ENCODE results near the gene ASIC1.
A peak's percentile ranks its signal among the peaks of the same experiment; 100 is the strongest.

ASIC1 gene

DNA sequence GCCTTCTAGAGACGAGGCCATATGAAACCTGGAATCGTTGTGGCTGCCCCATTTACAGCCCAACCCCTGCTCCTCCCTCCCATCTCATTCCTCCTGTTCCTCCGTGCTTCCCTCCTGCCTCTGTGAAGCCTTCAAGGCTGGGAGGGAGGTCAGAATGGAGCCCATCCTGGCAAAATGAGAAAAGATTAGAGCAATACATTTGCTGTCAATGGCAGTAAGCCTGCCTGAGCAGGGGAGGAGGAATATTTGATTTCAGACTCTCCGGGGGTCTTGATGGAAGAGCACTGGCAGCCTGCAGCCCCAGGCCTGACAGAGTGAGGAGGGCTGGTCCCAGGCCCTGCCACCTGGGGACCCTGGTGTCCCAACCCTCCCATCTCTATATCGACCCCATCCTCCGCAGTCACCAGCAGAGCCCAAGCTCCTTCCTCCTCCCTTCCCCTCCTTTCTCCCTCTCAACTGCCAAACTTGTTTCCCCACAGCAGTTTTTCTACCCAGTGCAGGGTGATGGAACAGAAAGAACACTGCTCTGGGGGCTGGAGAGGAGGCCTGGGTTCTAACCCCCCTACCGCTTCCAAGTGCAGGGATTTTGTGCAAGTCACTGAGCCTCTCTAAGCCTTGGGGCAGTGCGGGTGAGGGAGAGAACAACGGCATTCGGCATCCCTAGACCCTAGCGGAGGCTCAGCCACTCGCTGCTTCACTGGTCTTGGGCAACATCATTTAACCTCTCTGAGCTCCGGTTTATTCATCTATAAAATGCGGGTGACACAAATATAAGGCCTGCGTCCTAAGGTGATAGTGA, 16.1 kb upstream of the ASIC1 start:
- DNase-seq = no peak

- DNase-seq = no peak
Observed at GRCh38 chr12:50041962-50042361, 15.4 kb upstream of the ASIC1 start.

DNA sequence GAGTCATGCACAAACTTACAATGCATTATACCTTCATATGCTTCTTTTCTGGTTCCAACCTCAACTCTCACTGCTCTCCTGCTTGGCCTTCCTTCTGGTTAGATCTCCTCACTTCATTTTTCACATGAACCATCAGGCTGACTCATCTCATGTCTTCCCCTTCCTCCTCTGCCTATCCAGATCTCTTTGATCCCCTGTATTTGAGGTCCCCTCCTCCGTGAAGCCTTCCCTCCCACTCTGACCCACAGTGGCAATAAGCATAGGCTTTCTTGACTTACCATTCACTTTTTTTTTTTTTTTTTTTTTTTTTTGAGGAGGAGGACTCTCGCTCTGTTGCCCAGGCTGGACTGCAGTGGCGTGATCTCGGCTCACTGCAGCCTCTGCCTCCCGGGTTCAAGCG, 14.7 kb upstream of the ASIC1 start:
- no peak for DNase-seq

DNA sequence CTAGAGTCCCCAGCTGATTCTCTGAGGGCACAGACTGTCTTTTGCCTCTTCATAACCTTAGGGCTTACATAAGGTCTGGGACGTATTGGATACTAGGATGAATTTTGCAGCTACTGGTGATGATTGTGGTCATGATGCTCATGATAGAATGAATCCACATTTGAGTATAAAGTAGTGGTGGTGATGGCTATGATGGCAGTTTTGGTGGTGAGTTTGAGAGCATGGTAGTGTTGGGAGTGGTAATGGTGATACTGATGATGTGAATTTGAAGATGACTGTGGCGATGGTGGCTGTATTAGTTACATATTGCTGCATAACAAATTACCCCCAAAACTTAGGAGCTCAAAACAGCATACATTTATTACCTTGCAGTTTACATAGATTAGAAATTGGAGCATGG, 14.1 kb upstream of the ASIC1 start:
- DNase-seq = no peak

DNA sequence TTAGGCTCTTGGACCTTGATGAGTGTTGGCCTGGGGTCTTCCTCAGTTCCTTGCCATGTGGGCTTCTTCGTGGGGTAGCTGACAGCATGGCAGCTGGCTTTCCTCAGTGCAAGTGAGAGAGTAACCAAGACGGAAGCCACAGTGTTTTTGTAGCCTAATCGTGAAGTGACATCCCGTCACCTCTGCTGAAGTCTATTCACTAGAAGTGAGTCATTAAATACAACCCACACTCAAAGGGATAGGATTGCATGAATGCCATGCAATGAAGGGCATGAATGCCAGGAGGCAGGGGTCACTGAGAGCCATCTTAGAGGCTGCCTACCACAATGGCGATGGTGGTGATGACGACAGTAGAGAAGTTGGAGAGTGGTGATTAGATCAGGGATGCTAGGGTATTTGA, 13.5 kb upstream of the ASIC1 start:
- no peak for DNase-seq

- DNase-seq = no peak
Observed at GRCh38 chr12:50047693-50048250, 9.6 kb upstream of the ASIC1 start.

DNA sequence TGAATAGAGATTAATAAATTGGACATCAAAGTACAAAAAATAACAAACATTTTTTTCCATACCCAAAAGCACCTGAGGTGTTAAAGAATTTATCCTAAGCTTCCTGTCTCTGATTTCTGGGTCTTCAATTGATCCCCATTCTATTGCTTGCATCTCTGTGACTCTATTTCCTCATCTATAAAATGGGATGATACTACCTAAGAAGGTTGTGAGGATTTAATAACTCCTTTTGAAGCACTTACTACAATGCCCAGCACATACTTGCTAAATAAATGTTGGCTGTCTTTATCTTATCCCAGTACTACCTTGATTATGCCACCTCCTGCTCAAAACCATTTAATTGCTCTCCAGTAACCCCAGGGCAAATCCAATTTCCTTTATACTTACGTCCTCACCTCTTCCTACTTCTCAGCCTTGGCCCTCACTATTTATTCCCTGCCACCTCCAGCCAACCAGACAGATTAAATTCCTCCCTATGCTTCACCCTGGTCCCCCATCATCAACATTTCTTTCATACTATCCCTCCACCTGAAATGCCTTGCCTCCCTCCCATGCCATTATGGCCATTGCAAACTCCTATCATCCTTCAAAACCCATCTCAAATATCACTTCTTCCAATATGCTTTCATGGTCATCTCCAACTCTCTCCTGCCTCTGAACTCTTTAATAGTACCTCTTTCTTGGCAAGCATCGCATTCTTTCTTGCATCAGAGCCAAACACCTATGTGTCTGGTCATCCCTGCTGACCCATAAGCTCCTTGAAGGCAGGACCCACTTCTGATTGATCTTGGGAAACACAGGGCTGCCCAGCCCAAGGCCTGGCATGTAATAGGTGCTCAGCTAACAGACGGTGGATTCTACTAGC, 7.9 kb upstream of the ASIC1 start:
- no peak for DNase-seq

- DNase-seq = no peak
Observed at GRCh38 chr12:50050119-50050385, 7.3 kb upstream of the ASIC1 start.

GRCh38 chr12:50050410-50051098, 6.8 kb upstream of the ASIC1 start:
- DNase-seq = peak; percentile 92

DNA sequence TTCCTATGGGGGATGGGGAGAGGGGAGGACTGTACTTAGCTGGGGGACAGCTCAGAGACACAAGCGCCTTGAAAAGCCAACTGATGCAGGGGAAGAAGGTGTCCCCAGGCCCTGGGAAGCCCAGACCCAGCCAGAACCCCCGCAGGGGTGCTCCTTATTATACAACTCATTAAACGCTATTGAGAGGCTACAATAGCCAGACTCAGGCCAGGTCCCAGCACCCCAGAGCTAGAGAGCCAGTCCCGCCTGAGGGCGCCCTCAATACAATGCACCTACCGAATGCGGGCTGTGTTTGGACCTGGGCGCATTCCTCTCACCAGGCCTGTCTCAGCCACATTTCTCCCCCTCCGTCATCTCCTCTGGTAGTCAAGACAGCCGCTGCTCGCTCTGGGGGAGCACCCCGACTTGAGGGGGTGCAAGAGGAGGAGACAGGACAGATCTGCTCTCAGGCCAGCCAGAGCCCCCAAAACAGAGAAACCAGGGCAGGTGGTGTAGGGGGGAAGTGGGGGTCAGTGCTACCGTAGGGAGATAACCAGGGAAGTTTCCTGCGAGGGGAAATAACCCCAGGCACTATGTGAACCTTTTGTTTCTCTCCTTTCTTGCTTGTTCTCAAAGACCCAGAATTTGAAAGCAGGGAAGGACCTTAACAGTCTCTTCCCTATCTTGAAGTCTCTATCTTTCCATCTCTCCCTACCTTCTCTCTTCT, 6.1 kb upstream of the ASIC1 start:
- no peak for DNase-seq

GRCh38 chr12:50052544-50052943, 4.9 kb upstream of the ASIC1 start:
- no peak for DNase-seq

DNA sequence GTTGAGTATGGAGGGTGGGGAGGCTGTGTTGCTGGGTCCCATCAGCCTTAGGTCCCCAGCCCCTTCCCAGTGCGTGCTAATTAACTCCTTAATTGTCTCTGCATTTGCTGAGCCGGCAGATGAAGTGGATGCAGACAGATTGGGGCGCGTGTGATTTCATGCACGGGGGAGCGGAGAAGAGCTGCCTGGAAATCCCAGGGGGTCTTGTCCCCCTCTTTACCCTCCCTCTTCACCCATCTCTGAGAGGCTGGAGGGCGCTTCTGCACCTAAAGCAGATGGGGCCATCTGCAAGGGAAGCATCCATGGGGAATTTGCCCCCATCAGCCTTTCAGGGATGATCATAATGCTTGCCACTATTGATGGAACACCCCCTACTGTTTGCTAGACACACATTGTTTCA, 4.4 kb upstream of the ASIC1 start:
- no peak for DNase-seq

DNA sequence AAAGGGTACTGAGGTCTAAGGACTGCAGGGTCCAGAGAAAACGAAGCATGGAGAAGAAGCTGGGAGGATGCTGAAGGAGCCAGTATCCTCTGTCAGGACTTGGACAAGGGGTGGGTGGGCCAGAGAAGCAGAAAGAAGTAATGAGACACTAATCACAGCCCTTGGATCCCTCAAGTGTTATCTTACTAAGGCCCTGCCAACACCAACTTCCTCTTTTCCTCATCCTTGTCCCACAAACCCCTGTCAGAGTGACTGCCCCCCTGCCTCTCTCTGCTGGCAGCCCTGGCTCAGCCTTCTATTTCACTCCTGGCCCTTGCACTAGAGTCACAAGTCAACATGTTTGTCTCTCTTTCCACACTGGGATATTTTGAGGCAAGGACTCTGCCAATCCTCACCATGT, 3.8 kb upstream of the ASIC1 start:
- peak; percentile 52 for DNase-seq

DNA sequence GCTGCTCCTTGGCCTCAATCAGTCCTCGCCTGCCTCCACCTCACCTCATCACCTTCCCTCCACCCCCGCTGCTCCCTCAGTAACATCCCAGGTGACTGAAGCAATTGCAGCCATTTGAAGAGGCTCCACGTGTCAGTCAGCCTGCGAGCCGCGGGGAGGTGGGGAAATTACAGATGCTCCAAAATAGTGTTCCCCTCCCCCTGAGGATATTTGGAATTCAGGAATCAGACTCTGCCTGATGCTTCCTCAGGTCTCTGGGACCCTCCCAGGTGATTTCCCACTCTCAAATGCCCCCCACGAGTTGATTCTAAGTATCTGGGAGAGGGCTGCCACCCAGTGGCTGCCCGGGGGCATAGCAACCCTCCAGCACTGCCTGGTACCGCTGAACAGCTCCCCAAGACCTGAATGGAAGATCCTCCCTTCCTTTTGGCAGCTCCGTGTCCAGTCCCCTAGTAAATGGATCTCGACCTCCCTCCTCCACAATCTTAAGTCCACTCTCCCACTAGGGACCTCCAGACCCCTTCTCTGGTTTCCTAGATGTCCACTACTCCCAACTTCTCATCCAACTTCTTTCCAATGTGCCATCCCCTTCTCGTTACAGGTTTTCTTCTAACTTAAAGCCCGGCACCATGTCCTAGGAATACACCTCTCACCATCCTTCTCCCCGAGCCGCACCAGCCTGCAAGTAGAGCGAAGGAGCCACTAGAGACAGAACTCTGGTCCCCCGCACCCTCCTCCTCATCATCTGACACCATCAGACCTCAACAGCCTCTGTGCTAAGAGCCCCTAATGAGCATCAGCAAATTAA, 1.4 kb upstream of the ASIC1 start:
- DNase-seq = no peak

DNA sequence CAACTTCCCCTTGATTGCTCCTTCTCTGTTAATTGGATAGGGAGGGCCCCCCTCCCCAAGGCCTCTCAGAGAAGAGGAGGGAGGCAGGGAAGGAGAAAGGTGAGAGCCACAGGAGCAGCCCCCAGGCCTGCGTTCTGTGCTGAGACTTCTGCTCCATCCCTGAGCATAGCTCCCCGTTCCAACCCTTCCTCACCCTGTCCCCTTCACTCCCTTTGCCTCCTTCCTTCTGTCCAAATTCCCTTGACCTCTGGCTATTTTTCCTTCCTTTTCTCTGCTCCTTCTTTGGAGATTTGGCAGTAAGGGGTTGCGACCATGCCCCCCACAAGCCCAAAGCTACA, 788 bp upstream of the ASIC1 start:
- DNase-seq = no peak

DNA sequence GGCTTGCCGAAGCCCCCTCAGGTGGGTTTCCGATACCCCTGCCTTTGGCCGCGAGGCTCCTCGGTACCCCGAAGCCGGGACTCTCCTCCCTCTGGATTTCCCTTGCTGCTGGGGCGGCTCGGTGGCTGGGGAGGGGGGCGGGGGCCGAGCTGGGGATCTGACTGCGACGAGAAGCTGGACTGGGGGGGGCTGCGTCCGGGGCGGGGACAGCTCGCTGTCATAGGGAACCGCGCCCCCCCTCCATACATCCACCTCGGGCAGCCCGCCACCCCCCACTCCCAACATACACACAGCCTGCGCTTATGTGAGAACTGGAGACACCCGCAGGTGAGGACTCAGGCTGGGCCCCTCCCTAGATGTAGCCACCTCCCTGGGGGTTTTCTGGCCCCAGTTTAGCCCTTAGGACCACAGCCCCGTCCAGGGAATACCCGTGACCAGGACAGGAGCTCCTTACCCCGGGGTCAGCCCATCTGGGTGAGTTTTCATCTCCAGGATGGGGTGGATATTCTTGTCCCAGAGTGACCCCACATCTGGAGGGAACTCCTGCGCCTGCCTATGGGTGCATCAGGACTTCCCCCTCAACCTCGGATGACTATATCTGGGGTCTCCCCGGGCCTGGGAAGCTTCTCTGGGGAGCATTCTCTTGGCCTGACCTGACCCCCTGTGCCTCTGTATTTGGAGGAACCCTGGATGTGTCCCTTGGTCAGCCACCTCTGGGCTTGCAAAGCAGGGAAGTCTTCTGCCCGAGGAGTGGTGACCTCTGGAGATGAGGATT, 687 bp downstream of the ASIC1 start:
- DNase-seq = no peak

- DNase-seq = no peak
Observed at GRCh38 chr12:50058743-50059312, 1.4 kb downstream of the ASIC1 start.

DNA sequence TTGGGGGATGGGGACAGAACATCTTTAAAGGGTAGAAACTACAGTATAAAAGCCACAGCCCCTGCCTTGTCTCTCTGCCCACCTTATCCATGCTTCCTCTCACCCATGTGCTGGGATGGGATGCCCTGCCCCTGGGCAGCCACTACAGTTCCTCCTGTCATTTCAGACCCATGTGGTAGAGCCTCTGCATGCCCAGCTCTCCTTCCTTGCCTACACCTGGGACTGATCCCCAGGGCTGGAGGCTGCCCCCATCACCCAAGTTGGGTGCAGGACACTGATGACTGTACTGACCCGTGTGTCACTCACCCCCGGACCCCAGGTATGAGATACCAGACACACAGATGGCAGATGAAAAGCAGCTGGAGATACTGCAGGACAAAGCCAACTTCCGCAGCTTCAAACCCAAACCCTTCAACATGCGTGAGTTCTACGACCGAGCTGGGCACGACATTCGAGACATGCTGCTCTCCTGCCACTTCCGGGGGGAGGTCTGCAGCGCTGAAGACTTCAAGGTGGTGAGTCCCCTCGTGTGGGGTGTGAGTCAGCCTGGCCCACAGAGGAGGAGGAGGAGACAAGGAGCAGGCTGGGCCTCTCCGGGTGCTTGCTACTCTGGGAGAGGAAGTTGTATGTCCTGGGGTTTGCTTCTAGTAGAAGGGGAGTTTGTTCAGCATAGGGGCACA, 2.2 kb downstream of the ASIC1 start:
- no peak for DNase-seq

- no peak for DNase-seq
Observed at GRCh38 chr12:50060120-50060468, 2.7 kb downstream of the ASIC1 start.

DNA sequence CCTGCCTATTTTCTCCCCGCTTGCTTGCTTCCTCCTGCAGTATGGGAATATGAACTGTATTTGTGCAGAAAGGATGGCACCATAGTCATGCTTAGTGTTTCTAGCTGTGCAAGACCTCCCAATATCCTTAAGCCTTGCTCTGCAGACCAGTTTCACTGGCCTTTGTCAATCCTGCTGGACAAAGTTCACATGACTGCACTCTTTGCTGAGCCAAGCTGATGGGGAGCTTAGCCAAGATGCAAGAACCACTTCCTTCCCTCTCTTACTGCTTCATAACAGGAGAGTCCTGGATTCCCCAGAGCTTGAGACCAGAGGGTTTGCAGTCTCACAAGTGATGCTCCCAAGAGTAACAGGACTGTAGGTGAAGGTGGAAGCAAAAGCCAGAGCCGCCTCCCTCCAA, 3.8 kb downstream of the ASIC1 start:
- no peak for DNase-seq
